Stimulated activated CD8-positive, alpha-beta memory T cell treated with anti-CD3 and anti-CD28 coated beads, Interleukin-12 subunit alpha, Interleukin-12 subunit beta, amount 100 ng/mL, for 4 hours (primary cell): ENCODE data around the gene NECTIN4.
A peak's percentile ranks its signal among the peaks of the same experiment; 100 is the strongest.
"Not testable (repeated sequence)": the region's sequence is repeated elsewhere in the genome, so short reads cannot be mapped to it uniquely, and the experiment has no call there.

Experiments used
- DNase-seq: peaks from one replicate; pipeline ENCODE4 v3.0.0-alpha.2; 2020; ENCODE audit warnings: low read depth

The NECTIN4 gene

DNA sequence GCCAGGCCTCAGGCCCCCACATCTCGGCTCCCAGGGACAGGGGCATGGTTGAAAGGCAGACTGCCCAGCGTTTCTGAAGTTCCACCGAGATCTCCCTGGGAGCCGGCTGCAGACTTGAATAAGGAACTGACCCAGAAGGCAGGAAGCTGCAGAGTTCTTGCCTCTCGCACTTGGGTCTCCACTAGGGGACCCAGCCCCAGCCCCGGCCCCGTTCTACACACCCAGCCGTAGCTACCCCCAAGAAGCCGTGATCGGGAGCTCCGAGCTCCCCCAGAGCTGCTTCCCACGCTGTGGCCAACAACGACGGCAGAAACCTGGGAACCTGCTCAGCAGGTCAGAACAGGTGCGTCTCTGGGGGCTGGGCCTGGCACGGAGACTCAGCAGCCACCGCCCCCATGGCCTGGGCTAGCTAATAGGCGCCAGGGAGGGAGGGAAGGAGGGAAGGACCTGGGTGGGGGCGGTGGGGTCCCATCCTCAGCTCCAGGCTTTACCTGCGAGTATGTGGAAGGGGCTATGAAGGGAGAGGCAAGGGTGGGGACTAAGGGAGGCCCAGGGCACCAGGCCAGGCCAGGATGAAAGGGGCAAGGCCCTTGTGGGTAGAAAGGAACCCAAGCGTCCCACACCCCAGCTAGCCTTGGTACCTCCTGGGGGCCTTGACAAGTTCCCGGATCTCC, at the start of gene NECTIN4:
Gene NECTIN4, minus strand, starts transcription at position 308 of the 674 bp plus-strand sequence. Its CDS starts 262 bp downstream, at position 46.
- DNase-seq, result no peak

GRCh38 chr1:161138431-161138830, 49.1 kb upstream of the NECTIN4 start:
- DNase-seq, result no peak

- DNase-seq, result no peak
Measured at GRCh38 chr1:161137881-161138280, 48.5 kb upstream of the NECTIN4 start.

- no peak for DNase-seq
Measured at GRCh38 chr1:161133220-161133740, 43.9 kb upstream of the NECTIN4 start.

DNA sequence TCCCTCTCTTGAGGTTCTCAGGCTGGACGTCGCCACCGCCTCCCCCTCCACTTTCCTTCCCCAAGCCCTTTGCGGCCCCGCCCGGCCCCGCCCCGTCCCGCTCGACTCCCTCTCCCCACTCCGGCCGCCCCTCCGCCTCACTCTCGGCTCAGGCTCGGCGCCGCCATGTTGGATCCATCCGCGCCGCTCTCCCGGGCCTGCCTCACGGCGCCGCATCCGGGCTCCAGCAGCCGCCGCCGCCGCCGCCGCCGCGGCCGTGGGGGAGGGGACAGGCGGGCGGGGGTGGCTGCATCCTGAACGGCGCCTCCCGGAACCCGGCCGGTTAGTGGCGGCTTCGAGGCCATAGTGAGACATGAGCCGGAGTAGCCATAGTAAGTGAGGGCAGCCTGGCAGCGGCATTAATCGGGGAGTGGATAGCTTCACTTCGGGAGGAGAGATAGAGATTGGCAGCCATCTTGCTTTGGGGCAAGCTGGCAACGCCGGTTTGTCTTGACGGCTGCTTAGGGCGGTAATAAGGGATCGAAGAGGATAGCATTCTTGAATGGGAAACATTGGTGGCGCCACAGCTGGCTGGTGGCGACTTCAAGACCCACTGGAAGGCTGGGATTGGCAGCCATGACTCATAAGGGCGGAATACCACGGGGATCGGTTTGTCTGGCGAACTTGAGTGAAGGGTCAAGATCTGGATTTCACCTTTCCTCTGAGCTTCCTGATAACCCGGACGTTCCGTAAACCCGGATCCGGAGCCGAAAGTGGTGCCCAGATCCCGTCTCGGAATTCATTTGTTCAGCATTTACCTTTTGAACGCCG, 43.3 kb upstream of the NECTIN4 start, which contains the start of gene DEDD:
Gene DEDD, minus strand, starts transcription at position 258 of the 810 bp plus-strand sequence. CDS start 8,205 bp downstream, outside the sequence.
- peak; percentile 83 for DNase-seq

DNA sequence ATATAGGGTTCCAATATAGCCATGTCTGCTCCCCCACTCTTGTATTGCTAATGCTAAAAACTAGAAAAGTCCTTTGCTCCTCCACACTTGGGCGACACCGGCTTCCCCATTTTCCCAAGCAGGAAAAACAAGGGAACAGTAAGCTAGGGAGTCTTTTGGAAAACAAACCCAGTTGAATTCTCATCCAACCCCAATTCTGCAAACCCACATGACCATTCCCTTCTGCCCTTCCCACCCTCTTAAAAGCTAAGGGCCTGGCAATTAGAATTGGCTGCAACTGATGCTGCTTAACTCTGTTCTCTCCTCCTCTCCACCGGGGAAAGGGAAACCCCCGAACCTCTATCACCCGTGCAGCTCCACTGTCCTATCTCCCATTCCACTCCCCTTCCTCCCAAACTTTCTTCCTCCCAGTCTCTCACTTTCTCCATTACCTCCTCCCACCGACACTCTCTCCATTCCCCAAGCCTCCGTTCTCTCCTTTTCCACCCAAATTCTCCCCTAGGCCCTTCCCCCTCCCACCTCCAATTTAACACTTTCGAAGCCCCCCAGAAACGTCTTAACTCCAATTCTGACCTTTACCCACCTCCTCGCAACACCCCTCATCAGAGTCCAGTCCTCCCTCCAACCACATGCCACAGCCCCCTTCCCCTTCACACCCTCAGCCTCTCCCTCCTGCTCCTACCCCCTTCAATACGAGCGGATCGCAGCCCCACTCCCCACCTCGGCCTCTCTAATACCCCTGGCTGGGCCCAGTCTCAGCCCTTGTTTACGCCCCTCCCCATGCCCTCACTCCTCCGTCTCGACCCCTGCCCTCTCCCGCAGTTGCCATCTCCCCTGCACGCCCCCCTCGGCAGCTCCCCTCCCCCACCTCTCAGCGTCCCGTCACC, 42.4 kb upstream of the NECTIN4 start:
- no peak for DNase-seq

DNA sequence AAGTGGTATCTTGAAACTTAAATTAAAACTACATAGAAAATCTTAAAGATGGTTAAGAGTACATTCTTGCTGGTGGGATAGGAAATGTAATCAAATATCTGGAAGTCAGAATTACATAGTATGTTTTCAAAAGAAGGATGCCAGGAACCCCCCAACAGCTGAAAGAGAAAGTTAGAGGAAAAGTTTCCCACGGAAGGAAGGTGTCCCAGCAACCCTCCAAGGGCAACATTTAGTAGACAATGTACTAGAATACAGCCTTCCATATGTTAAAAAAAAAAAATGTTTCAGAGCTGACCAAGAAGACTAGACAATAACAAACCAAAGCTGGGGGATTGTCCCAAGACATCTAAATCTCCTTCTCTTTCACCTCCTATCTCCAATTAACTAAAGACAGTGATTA, 40.9 kb upstream of the NECTIN4 start:
- DNase-seq, result no peak

DNA sequence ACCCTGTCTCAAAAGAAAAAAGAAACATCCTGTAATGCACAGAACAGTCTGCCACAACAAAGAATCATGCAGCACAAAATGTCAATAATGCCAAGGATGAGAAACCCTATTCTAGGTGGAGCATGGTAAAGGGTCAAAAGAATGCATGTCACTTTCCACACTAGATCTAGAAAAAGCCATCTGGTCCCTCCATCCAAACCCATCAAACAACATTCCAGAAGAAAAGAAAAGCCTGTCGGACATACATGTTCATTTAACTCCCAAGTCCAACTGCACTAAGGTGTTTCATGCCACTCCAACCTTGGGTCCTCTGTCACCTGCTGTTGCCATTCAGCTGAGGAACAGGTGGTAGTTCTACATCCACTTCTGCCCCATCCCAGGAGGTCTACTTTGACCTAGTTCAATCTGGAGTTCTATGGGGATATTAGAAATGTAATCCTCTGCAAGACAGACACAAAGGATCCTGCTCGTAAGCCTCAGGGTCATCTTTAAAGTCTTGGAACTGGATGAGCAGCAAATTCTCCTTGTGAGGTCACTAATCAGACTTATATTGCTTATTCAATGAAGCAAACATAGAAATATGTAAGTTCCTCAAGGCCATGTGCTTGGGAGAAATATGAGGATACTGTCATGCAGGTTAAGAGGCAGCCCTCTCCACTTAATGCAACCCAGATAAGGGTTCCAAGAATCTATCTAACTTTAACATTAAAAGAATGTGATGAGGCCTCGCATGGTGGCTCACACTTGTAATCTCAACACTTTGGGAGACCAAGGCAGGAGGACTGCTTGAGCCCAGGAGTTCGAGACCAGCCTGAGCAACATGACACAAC, 39.4 kb upstream of the NECTIN4 start:
- DNase-seq, result no peak

GRCh38 chr1:161127649-161128048, 38.3 kb upstream of the NECTIN4 start:
- DNase-seq, result no peak

GRCh38 chr1:161122967-161123366, 33.6 kb upstream of the NECTIN4 start:
- no peak for DNase-seq

GRCh38 chr1:161121834-161122233, 32.5 kb upstream of the NECTIN4 start:
- no peak for DNase-seq

- no peak for DNase-seq
Measured at GRCh38 chr1:161121042-161121650, 31.8 kb upstream of the NECTIN4 start.

- no peak for DNase-seq
Measured at GRCh38 chr1:161119092-161119903, 29.9 kb upstream of the NECTIN4 start.

- DNase-seq, result peak; percentile 81
Measured at GRCh38 chr1:161117759-161118581, 28.6 kb upstream of the NECTIN4 start, which contains the start of the genes NIT1 and PFDN2. Gene NIT1, plus strand, starts transcription at chr1:161118105. Its CDS starts 72 bp downstream, at chr1:161118177. Gene PFDN2, minus strand, starts transcription at chr1:161118037. Its CDS starts 11 bp downstream, at chr1:161118026.

DNA sequence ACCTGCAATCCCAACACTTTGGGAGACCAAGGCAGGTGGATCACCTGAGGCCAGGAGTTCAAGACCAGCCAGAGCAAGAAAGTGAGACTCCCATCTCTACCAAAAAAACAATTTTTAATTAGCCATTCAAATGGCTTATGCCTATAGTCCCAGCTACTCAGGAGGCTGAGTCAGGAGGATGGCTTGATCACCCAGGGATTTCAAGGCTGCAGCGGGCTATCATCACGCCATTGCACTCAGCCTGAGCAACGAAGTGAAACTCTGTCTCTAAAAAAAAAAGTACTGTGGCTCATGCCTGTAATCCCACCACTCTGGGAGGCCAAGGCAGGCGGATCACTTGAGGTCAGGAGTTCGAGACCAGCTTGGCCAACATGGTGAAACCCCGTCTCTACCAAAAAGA, 26.6 kb upstream of the NECTIN4 start:
- not testable (repeated sequence) for DNase-seq

DNA sequence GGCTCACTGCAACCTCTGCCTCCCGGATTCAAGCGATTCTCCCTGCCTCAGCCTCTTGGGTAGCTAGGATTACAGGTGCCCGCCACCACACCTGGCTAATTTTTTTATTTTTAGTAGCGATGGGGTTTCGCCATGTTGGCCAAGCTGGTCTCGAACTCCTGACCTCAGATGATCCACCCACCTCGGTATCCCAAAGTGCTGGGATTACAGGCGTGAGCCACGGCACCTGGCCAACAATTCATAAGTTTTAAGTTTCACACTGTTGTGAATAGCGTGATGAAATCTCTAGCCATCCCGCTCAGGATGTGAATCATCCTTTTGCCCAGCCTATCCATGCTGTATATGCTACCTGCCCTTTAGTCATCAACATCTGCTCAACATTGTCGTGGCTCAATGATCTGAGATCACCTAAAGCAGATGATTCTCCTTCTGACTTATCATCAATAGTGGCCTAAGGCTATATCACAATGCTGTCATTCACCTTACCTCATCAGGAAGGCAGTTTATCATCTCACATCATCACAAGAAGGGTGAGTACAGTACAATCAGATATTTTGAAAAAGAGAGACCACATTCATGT, 25.9 kb upstream of the NECTIN4 start:
- DNase-seq, result no peak

- DNase-seq, result no peak
Measured at GRCh38 chr1:161114556-161114955, 25.2 kb upstream of the NECTIN4 start.

DNA sequence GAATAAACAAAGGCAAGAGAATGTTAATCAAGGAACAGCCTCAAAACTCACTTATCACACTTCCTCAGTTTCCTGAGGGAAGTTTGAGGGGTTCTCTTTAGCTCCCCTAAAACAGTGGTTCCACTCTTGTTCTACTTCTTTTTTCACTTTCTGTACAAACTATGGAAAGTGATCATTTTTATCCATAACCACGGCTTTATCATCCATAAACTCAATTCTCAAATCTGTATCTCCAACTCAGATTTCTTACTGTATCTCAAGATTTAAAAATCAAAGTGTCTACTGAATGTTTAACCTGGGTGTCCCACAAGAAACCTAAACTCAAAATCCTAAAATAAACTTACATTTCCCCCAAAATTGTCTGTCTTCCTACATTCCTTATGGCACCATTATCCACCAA, 24.6 kb upstream of the NECTIN4 start:
- DNase-seq, result no peak
